ENCODE measurements around the gene NPHS1.
"Not testable (repeated sequence)": the region's sequence is repeated elsewhere in the genome, so short reads cannot be mapped to it uniquely, and the experiment has no call there.

NPHS1 gene

DNA sequence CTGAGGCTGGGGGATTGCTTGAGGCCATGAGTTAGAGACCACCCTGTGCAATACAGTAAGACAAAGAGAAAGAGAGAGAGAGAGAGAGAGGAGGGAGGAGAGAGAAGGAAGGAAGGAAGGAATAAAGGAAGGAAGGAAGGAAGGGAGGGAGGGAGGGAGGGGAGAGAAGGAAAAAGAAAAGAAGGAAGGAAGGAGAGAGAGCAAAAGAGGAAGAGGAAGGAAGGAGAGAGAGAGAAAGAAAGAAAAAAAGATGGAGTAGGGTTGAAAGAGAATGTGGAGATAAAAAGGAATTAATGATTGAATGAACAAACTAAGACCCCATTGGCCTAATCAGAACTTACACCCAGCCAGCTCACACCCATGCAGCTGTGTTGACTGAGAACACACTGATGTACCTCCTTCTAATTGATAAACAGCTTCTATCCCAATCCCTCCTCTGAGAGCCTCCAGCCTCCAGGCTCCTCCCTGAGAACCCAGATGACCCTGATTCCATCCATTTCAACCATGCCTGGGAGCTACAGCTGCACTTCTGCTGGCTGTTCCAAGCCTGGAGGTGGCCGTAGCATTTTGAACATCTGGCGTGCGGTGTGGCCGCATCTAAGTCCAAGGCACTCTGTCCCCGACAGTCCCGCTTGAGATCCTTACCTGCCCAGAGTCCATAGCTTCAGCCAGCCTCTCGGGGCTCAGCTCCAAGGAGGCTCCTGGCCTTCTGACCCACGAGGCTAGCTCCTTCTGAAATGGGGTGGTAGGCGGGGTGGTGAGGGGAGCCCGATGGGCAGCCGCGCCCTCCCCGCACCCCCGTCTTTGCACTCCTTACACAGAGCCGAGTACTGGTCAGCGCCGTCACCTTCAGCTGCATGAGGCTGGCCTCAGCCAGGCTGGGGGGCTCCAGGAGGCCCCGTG is 40.7 kb downstream of the NPHS1 start:
- DNase-seq, result no peak

DNA sequence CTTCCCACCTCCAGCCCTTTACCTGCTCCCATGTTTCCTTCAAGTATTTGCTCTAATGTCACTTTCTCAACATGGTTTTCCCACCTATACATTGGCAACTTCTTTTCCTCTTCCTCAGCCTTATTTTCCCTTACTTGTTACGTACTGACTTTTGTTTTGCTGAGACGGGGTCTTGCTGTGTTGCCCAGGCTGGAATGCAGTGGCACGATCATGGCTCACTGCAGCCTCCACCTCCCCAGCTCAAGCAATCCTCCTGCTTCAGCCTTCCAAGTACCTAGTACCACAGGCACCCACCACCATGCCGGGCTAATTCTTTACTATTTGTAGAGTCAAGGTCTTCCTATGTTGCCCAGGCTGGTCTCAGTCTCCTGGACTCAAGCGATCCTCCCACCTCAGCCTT is 44.7 kb downstream of the NPHS1 start:
- no peak for DNase-seq

- no peak for DNase-seq
These were observed 45.7 kb downstream of the NPHS1 start for GRCh38 chr19:35806597-35806996.

- no peak for DNase-seq
These were observed 46.7 kb downstream of the NPHS1 start for GRCh38 chr19:35805526-35806102.

- no peak for DNase-seq
These were observed 50.5 kb downstream of the NPHS1 start for GRCh38 chr19:35801828-35802227.

GRCh38 chr19:35797663-35798062 is 54.6 kb downstream of the NPHS1 start:
- no peak for DNase-seq

- DNase-seq, result no peak
These were observed 55.4 kb downstream of the NPHS1 start for GRCh38 chr19:35796645-35797542.

DNA sequence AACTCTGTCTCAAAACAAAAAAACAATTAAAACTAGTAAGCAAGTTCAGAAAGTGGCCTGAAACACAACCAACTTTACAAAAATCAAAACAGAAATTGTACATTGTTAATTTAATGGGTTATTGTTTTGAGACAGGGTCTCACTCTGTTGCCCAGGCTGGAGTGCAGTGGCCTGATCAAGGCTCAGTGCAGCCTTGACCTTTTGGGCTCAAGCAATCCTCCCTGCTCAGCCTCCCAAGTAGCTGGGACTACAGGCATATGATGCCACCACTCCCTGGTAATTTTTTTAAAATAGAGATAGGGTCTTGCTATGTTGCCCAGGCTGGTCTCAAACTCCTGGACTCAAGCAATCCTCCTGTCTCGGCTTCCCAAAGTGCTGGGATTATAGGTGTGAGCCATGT is 56.7 kb downstream of the NPHS1 start:
- not testable (repeated sequence) for DNase-seq

DNA sequence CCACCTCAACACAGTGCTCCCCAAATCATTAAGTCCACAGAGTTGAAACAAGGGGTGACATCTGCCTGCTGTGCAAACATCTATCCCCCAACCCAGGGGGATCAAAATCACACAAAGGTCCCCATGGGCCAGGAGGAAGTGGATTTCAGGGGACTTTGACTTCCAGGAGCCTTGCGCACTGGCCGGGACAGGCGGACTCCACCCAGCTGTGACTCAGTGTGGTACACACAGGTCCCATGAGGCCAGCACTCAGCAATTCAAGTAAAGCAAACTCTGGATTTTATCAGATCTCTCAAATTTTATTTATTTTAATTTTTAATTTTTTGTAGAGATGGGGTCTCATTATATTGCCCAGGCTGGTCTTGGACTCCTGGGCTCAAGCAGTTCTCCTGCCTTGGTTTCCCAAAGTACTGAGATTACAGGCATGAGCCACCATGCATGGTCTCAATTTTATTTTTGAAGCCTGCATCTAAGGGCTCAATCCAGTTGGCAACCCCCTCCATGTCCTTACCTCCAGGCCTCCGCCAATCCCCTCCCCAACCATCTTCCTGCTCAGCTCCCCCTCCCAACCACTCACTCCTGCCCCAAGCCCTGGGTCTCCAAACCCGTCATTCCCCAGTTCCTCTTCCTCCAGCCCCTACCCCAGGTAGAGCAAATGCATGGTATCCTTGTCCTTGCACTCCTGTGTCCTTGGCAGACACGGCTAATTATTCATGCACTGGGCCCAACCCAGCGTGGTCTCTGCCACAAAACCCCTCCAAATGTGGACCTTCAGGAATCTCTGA is 58.7 kb downstream of the NPHS1 start:
- DNase-seq, result no peak

- DNase-seq, result no peak
These were observed 59.4 kb downstream of the NPHS1 start for GRCh38 chr19:35792888-35793287.

DNA sequence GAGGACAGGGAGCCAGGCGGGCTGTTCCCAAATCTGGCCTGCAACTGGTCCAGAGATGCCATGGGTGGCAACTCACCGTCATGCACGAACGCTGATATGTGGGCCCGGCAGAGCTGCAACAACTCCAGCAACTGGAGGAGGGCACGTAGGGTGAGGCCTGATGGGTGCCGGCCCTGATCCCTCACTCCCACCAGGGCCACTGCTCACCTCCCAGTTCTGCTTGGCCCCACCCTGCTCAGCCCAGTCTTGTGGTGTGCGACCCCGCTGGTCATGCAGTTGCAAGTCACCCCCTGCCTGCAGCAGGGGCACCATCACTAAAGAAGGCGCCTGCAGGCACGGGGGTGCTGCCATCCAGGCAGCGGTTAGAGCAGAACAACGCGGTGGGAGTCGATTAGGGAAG is 60.0 kb downstream of the NPHS1 start:
- DNase-seq, result no peak

GRCh38 chr19:35791814-35792279 is 60.5 kb downstream of the NPHS1 start:
- no peak for DNase-seq

- no peak for DNase-seq
These were observed 61.1 kb downstream of the NPHS1 start for GRCh38 chr19:35790981-35791813.

DNA sequence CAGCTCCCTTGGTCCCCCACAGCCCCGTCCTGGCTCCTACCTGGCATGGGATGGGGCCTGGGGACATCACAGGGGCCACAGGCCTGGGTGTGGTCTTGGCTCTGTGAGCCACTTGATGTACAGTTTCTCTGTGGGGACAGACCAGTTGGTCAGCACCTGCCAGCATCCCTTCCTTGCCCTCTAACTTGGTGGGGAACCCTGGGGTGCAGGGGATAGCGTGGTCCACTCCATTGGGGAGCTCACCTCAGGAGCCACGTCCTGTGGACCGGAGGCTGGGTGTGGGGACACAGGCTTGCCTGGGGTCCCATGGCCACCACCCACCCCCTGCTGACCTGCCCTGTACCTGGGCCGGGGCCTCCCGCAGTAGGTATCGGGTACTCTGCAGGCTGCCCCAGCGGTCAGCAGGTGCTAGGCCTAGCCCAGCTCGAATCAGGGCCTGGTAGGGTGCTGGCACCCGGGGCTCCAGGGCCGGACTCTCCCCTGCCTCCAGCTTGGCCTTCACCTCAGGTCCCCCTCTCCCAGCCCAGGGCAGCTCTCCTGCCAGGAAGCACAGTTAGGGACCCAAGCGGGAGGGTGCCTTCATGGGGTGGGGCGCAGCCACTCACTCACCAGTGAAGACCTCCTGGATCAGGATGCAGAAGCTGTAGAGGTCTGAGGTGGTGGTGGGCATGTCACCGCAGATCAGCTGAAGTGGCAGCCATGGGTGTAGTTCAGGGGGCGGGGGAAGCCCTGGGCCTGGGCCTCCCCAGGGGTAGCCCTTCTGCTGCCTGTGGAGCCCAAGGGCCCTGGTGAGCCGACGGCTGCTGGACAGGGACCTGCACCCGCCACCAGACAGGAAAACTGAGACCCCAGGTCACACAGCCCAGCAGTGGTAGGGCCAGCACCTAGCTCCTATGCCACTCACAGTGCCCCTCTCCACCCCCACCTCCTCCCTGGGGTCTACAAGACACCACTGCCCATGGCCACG is 62.0 kb downstream of the NPHS1 start:
- no peak for DNase-seq

DNA sequence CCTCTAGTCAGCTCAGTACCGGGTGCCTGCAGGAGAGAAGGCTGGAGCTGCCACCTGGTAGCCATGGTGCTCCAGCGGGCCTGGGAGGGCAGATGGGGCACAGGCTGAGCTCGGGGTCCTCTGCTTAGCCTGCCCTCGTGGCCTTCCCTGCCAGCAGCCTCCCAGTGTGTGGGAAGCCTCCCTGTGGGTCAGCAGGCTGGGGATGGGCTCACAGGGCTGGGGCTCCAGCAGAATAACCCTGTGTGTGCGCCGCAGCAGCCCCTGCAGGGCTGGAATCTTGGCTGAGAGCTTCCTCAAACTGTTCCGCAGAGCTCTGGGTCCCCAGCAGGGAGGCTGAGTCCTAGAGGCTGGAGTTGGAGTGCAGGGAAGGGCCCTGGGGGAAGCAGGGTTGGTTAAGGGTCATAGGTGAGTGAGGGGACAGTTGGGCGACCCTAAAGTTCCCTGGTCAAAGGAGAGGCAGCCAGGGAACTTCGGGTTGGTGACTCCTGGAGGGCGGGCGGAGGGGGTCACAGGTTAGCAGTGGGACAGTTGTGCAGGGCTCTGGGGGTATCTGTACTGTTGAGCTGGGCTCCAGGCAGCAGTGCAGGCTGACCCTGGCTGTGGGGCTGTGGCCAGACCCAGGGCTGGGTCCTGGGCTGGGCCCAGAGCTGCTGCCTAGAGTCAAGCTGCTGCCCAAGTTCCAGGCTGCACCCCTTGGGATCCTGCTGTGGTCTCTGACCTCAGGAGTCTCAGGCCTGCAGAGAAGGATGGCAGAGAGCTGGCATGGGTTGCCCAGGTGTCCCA is 62.9 kb downstream of the NPHS1 start:
- DNase-seq, result no peak

DNA sequence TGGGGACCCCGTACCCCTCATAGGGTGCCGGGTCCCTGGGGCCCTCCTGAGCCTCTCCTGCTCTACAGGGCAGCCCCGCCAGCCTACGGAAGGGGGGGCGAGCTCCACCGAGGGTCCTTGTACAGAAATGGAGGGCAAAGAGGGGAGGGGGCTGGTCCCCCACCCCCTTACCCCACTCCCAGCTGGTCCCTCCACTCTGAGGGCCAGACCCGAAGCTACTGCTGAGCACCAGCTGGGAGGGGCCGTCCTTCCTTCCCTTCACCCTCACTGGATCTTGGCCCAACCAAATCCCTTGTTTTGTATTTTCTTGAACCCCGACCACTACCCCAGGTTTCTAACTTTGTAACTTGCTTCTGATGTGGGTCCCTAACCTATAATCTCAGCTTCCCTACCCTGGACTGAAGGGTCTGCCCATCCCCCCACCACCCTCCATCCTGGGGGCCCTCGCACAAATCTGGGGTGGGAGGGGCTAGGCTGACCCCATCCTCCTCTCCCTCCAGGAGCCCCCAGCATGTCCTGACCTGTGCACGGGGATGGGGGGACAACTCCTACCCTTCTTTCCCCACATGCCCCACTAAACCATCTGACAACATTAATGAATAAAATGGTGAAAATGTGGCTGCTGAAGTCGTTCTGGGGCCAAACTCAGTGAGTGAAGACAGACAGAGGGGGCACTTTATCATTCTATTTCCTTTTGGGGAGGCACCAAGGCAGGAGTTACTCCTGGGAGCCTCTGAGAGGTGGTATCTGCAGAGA is 63.9 kb downstream of the NPHS1 start:
- DNase-seq, result no peak

- DNase-seq, result no peak
These were observed 65.0 kb downstream of the NPHS1 start for GRCh38 chr19:35787227-35787799.

All from activated T-cell treated with anti-CD3 and anti-CD28 coated beads for 4 hours (primary cell).